Activated CD4-positive, alpha-beta T cell treated with anti-CD3 and anti-CD28 coated beads, Interleukin-2, Interleukin-6, amounts not matched to agents 100 ng/mL and 50 ng/mL, durations not matched to agents 16 hours and 8 hours (primary cell): ENCODE results near the gene FRMPD1.

Experiments used
- DNase-seq: peaks from one replicate; pipeline ENCODE4 v3.0.0-alpha.2; 2020

The FRMPD1 gene

DNA sequence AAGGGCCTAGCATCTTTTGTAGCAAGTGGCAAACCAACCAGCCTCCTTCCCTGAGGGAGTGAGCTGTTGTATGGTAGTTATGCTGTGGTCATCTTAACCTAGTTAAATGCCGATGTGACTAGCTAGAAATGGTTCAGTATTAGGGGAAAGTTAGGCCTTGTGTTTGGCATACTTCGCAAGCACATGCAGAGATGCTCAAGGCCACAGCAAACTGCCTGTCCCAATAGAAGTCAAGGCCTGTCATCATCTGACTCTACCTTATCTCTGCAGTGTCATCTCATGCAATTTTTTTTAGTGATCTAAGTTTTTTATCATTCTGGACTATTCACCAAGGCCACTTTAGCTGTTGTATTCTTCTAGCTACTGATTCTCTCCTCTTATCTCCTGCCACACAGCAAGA, 139.3 kb downstream of the FRMPD1 start:
- DNase-seq = no peak

GRCh38 chr9:37792122-37792521, 141.4 kb downstream of the FRMPD1 start:
- DNase-seq = no peak

DNA sequence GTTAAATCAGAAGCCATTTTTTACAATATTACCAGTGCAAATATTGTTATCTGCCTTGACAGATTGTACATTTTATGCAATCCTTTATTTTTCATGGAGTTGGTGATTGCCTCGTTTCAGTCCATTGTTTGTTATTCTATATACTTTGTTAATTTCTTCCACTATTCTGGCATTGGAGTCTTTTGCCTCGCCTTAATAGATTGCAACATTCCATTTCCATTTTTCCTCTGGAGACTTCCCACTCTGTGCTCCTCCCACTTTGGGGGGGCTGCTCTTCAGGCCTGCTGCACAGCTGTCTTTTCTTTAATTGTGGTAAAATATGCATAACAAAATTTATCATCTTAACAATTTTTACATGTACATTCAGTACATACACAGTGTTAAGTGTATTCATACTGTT, 145.5 kb downstream of the FRMPD1 start:
- no peak for DNase-seq
